HL-60 (cell line): ENCODE results near the gene UNC119.

Experiments
- CTCF ChIP-seq: IDR thresholded peaks from one replicate; pipeline ENCODE4 v1.5.1; 2011; ENCODE audit warnings: low read length, control low read depth, inconsistent platforms; ENCODE audit not compliant: insufficient read depth
- GABPA ChIP-seq: IDR thresholded peaks from 2 replicates; pipeline ENCODE4 v1.6.1; 2012; ENCODE audit warnings: low read depth
- POLR2AphosphoS5 ChIP-seq: IDR thresholded peaks from 2 replicates; pipeline ENCODE4 v1.6.1; 2012; ENCODE audit warnings: low read depth

- TF ChIP-seq CTCF: no peak
- no peak for TF ChIP-seq GABPA
- no peak for TF ChIP-seq POLR2AphosphoS5
Observed at GRCh38 chr17:28518132-28518531, 34.3 kb downstream of the UNC119 start.
